Tongue (tissue), 2 donors: Measurements from ENCODE around the gene FBN1. TPM values are rescaled to one million over a fixed set of nuclear protein-coding genes. Genes with fewer than 3 reads are reported as not detected.

ENCODE experiments used
- DNase-seq: peaks from one replicate; pipeline ENCODE4 v3.0.0-alpha.2; 2015
- total RNA-seq: library from RNA; depleted of rRNA; stranded (reverse); fragments of >200 nt; gene quantifications from one replicate; pipeline ENCODE4 v1.2.3, GENCODE V29; 2014

FBN1 gene
- total RNA-seq, 1 donor from 2014 or later, result 411 TPM

- no peak for DNase-seq
Observed at GRCh38 chr15:48619446-48619845, 26.1 kb downstream of the FBN1 start.

DNA sequence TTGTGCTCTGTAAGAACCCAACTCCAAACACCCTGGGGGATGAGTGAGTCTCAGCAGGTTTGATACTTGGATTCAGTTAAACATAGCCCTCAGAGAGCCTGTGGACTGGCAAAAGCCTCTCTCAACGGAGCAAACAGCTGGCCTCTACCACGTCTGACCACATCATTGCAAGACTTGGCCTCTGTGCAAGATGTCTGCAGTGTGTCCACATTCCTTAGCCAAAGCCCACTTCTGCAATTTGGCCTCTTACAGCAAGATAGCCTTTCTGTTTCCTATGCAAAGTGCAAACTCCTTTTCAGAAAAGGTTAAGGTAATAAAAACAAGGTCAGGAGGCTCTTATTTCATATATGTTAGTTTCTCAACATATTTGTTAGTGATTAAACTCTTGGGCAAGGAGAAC is 27.9 kb downstream of the FBN1 start:
- peak; percentile 31 for DNase-seq

GRCh38 chr15:48616216-48616615 is 29.3 kb downstream of the FBN1 start:
- DNase-seq, result no peak

- no peak for DNase-seq
Observed at GRCh38 chr15:48614051-48614450, 31.5 kb downstream of the FBN1 start.

- no peak for DNase-seq
Observed at GRCh38 chr15:48609486-48609885, 36.0 kb downstream of the FBN1 start.

- no peak for DNase-seq
Observed at GRCh38 chr15:48607846-48608245, 37.7 kb downstream of the FBN1 start.

DNA sequence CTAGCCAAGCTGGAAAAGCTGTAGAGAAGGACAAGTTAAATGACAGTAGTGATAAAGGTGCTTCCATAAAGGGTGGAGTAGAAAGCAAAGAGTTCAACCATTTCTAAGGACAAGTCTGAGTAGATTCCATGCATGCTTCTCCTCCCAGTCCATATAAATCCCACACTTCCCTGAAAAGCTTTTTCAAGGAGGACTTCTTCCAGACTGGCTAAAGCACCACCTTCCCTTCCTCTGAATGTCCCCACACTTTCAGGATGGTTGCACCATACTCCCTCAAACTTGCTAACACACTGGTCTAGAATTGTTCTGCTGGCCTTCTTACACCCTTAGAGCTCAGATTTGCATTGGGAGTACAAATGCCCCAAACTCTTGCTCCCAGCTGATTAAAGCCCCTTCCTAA is 40.9 kb downstream of the FBN1 start:
- no peak for DNase-seq

DNA sequence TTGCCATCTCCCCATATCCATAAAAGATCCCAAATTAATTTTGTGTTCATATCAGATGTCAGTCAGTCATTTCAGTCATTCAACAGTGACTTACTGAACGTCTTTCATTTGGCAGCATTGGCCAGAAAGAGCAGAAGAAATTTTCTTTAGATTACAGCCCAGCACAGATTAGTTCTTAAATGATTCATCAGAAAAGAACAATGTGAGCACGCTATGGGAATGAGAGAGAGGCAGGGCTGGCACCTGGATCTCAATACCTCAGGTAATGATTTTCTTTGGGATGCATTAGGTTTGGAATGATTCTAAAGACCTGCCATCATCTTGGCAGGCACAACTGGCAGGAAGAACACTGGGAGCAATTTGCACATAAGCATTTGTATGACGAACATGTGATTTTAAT is 41.6 kb downstream of the FBN1 start:
- no peak for DNase-seq

DNA sequence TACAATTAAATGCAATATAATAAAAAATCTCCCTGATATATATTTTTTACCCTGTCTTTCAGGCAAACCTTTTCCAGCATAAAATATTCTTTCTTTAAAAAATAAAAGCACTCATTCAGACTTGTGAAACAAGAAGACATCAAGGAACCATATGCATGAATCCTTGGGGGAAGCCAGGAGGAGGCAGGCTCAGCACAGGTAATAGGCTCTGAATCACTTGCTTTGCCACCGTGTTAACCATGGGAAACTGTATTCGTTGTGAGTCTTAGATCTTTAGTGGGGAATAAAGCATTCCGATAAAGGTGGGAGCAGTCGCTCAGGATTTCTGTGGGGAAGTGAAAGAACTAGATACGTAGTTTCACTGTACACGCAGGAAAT is 42.4 kb downstream of the FBN1 start:
- DNase-seq, result no peak

- peak; percentile 63 for DNase-seq
Observed at GRCh38 chr15:48602358-48603122, 43.0 kb downstream of the FBN1 start.

- DNase-seq, result no peak
Observed at GRCh38 chr15:48601095-48601494, 44.4 kb downstream of the FBN1 start.

DNA sequence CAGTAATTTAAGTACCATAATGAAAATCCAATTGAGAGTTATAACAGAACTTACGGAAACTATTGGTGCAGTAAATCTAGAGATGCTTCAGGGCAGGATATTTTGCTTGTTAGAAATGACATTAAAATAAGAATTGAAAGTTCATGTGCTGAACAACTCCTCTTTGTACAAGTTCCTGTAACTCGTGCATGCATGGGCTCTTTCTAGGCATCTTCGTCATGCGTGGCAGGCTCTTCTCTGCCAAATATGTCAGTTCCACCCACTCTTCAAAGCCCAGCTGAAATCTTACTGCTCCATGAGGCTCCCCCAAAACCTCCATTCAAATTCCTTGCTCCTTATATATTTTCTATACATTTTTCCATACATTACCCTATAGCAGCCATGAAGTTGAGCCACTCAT is 48.7 kb downstream of the FBN1 start:
- no peak for DNase-seq

GRCh38 chr15:48596415-48596814 is 49.1 kb downstream of the FBN1 start:
- DNase-seq, result no peak

DNA sequence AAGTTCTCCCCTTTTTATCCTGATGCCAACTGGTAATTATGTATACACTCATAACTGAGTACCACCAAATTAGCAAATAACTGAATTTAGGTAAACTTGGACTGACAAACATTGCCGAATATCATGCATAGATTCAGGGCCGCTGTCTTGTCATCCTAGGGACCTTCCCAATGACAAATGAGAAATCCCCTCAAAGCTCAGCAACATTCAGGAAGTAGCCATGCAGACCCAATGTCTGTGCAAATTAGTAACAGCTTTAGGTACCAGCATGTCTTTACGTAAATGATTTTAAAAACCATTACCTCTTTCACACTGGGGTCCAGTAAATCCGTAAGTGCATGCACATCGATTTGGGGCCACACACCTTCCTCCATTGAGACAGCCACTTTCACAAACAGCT is 49.5 kb downstream of the FBN1 start:
- DNase-seq, result no peak

DNA sequence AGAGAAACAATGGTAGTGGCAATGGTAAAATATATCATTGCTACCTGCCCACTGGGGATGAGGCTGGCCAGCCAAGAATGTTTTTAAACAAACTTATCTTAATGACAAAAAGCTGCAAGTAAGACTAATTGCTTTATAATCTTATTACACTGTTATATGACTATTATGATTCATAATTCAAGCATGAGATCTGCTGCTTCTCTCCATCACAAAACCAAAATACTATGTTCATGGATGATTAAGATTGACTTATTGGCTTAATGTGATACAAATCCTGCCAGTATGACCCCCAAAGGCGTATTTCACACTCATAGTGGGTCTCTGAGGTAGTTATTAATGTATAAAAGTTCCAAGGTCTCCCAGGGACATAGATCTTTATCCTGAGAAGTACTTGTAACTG is 52.6 kb downstream of the FBN1 start:
- DNase-seq, result no peak

DNA sequence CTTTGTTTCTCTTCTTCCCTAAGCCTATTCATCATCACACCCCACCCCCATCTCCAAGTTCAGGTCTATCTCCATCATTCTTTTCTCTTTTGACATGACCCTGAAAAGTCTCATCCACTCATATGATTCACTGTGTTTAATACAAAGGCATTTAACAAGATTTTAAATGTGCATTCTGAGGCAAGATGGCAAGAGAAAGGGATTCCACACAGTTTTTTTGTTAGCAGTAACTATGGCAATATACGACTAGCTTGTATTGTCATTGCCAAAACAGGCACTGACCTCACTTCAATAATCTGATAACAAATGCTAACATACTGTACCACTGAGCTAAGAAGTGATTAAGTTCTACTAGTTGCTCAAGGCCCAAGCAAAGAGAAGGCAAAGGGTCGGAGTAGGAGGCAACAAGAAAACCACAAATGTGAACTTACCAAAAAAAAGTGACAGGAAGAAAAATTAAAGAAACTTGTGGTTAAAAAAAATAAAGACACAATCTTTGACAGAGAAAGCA is 53.2 kb downstream of the FBN1 start:
- no peak for DNase-seq

- no peak for DNase-seq
Observed at GRCh38 chr15:48590723-48591122, 54.8 kb downstream of the FBN1 start.

GRCh38 chr15:48584812-48585563 is 60.5 kb downstream of the FBN1 start:
- DNase-seq, result no peak

GRCh38 chr15:48584090-48584811 is 61.3 kb downstream of the FBN1 start:
- no peak for DNase-seq

GRCh38 chr15:48582452-48583247 is 62.9 kb downstream of the FBN1 start:
- peak; percentile 69 for DNase-seq

GRCh38 chr15:48581219-48581618 is 64.3 kb downstream of the FBN1 start:
- no peak for DNase-seq

GRCh38 chr15:48580736-48581135 is 64.8 kb downstream of the FBN1 start:
- no peak for DNase-seq
